ENCODE measurements around the gene SNX8.
"Not testable (repeated sequence)": the region's sequence is repeated elsewhere in the genome, so short reads cannot be mapped to it uniquely, and the experiment has no call there.

The SNX8 gene

GRCh38 chr7:2330493-2330892, 16.3 kb upstream of the SNX8 start:
- DNase-seq (ENCODE audit: extremely low read depth in 1 of 2, low read depth in 1 of 2): no peak

- no peak for DNase-seq (ENCODE audit: extremely low read depth in 1 of 2, low read depth in 1 of 2)
These were observed 12.7 kb upstream of the SNX8 start for GRCh38 chr7:2326951-2327350.

GRCh38 chr7:2325162-2325561, 10.9 kb upstream of the SNX8 start:
- DNase-seq (ENCODE audit: extremely low read depth in 1 of 2, low read depth in 1 of 2): no peak

- DNase-seq (ENCODE audit: extremely low read depth in 1 of 2, low read depth in 1 of 2): no peak
These were observed 6.8 kb upstream of the SNX8 start for GRCh38 chr7:2321020-2321419.

- no peak for DNase-seq (ENCODE audit: extremely low read depth in 1 of 2, low read depth in 1 of 2)
These were observed 3.5 kb upstream of the SNX8 start for GRCh38 chr7:2317556-2318293.

- DNase-seq (ENCODE audit: extremely low read depth in 1 of 2, low read depth in 1 of 2): no peak
These were observed 2.3 kb upstream of the SNX8 start for GRCh38 chr7:2316578-2316977.

GRCh38 chr7:2315787-2316186, 1.5 kb upstream of the SNX8 start:
- DNase-seq (ENCODE audit: extremely low read depth in 1 of 2, low read depth in 1 of 2): no peak

- not testable (repeated sequence) for DNase-seq (ENCODE audit: extremely low read depth in 1 of 2, low read depth in 1 of 2)
These were observed 802 bp upstream of the SNX8 start for GRCh38 chr7:2314956-2315530.

- no peak for DNase-seq (ENCODE audit: extremely low read depth in 1 of 2, low read depth in 1 of 2)
These were observed 612 bp downstream of the SNX8 start for GRCh38 chr7:2313450-2314208.

GRCh38 chr7:2312267-2312929, 1.8 kb downstream of the SNX8 start:
- DNase-seq (ENCODE audit: extremely low read depth in 1 of 2, low read depth in 1 of 2): no peak

GRCh38 chr7:2309889-2310331, 4.3 kb downstream of the SNX8 start:
- no peak for DNase-seq (ENCODE audit: extremely low read depth in 1 of 2, low read depth in 1 of 2)

GRCh38 chr7:2307690-2308107, 6.5 kb downstream of the SNX8 start:
- DNase-seq (ENCODE audit: extremely low read depth in 1 of 2, low read depth in 1 of 2): no peak

- DNase-seq (ENCODE audit: extremely low read depth in 1 of 2, low read depth in 1 of 2): no peak
These were observed 7.6 kb downstream of the SNX8 start for GRCh38 chr7:2306688-2307087.

- not testable (repeated sequence) for DNase-seq (ENCODE audit: extremely low read depth in 1 of 2, low read depth in 1 of 2)
These were observed 9.0 kb downstream of the SNX8 start for GRCh38 chr7:2305258-2305657.

GRCh38 chr7:2303520-2303919, 10.7 kb downstream of the SNX8 start:
- not testable (repeated sequence) for DNase-seq (ENCODE audit: extremely low read depth in 1 of 2, low read depth in 1 of 2)

GRCh38 chr7:2302743-2303397, 11.4 kb downstream of the SNX8 start:
- not testable (repeated sequence) for DNase-seq (ENCODE audit: extremely low read depth in 1 of 2, low read depth in 1 of 2)

GRCh38 chr7:2301511-2301863, 12.8 kb downstream of the SNX8 start:
- DNase-seq (ENCODE audit: extremely low read depth in 1 of 2, low read depth in 1 of 2): no peak

GRCh38 chr7:2299870-2300512, 14.2 kb downstream of the SNX8 start:
- DNase-seq (ENCODE audit: extremely low read depth in 1 of 2, low read depth in 1 of 2): no peak

- no peak for DNase-seq (ENCODE audit: extremely low read depth in 1 of 2, low read depth in 1 of 2)
These were observed 15.0 kb downstream of the SNX8 start for GRCh38 chr7:2299131-2299829.

- no peak for DNase-seq (ENCODE audit: extremely low read depth in 1 of 2, low read depth in 1 of 2)
These were observed 17.4 kb downstream of the SNX8 start for GRCh38 chr7:2296832-2297231.

Data from activated CD8-positive, alpha-beta memory T cell treated with anti-CD3 and anti-CD28 coated beads for 1 hour (primary cell).